Measurements from ENCODE around the gene RTRAF. TPM values are rescaled to one million over a fixed set of nuclear protein-coding genes. Genes with fewer than 3 reads are reported as not detected.

Gene RTRAF
- total and polyA plus RNA-seq, 9 of the 15 experiments (the other 6 are each of a cell fraction or from before 2014, with no cell fraction given), result 126 to 204 (median 155) TPM

- TF ChIP-seq, protein P1, sequence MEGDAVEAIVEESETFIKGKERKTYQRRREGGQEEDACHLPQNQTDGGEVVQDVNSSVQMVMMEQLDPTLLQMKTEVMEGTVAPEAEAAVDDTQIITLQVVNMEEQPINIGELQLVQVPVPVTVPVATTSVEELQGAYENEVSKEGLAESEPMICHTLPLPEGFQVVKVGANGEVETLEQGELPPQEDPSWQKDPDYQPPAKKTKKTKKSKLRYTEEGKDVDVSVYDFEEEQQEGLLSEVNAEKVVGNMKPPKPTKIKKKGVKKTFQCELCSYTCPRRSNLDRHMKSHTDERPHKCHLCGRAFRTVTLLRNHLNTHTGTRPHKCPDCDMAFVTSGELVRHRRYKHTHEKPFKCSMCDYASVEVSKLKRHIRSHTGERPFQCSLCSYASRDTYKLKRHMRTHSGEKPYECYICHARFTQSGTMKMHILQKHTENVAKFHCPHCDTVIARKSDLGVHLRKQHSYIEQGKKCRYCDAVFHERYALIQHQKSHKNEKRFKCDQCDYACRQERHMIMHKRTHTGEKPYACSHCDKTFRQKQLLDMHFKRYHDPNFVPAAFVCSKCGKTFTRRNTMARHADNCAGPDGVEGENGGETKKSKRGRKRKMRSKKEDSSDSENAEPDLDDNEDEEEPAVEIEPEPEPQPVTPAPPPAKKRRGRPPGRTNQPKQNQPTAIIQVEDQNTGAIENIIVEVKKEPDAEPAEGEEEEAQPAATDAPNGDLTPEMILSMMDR (IDR thresholded peaks at IDR 0.05 in 2 of 3, conservative IDR thresholded peaks at IDR 0.05 in 1 of 3; ENCODE audit: insufficient read depth in 2 of 3, low read depth in 1 of 3, low read length in 3 of 3), result no peak
- TF ChIP-seq MAFK (IDR thresholded peaks at IDR 0.05; ENCODE audit: low read length), result 0 out of 2 replicates have a peak, but pooled peaks have one; percentile 33
- TF ChIP-seq BRD9 (IDR thresholded peaks at IDR 0.05; ENCODE audit: low read depth, partially characterized antibody), result no peak
- TF ChIP-seq, protein P2, sequence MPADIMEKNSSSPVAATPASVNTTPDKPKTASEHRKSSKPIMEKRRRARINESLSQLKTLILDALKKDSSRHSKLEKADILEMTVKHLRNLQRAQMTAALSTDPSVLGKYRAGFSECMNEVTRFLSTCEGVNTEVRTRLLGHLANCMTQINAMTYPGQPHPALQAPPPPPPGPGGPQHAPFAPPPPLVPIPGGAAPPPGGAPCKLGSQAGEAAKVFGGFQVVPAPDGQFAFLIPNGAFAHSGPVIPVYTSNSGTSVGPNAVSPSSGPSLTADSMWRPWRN (IDR thresholded peaks at IDR 0.05; ENCODE audit: low read depth), result no peak
- TF ChIP-seq DNMT1 (IDR thresholded peaks at IDR 0.05), result no peak
- TF ChIP-seq HOMEZ (CRISPR knock-in tag; IDR thresholded peaks at IDR 0.05), result no peak
- peak; percentile 82 for TF ChIP-seq C11orf30 (IDR thresholded peaks at IDR 0.05; ENCODE audit: low read depth)
- no peak for TF ChIP-seq MBD2 (IDR thresholded peaks at IDR 0.05; ENCODE audit: borderline replicate concordance, low read depth)
- TF ChIP-seq EWSR1 (IDR thresholded peaks at IDR 0.05; ENCODE audit: borderline replicate concordance, low read depth, partially characterized antibody), result no peak
- TF ChIP-seq ARID3A (IDR thresholded peaks at IDR 0.05; ENCODE audit: borderline replicate concordance, low read depth, low read length), result no peak
- no peak for TF ChIP-seq CEBPG (CRISPR knock-in tag; IDR thresholded peaks at IDR 0.05)
- TF ChIP-seq CEBPG (tag; conservative IDR thresholded peaks at IDR 0.05 in 1 of 2, IDR thresholded peaks at IDR 0.05 in 1 of 2), result no peak
- no peak for TF ChIP-seq E4F1 (CRISPR knock-in tag; IDR thresholded peaks at IDR 0.05; ENCODE audit: borderline replicate concordance)
- TF ChIP-seq, protein P3, sequence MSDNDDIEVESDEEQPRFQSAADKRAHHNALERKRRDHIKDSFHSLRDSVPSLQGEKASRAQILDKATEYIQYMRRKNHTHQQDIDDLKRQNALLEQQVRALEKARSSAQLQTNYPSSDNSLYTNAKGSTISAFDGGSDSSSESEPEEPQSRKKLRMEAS (CRISPR knock-in tag; IDR thresholded peaks at IDR 0.05), result no peak
- TF ChIP-seq FOSL1 (tag; conservative IDR thresholded peaks at IDR 0.05), result no peak
- TF ChIP-seq SMAD3 (CRISPR knock-in tag; conservative IDR thresholded peaks at IDR 0.05), result no peak
- TF ChIP-seq ZNF717 (CRISPR knock-in tag; IDR thresholded peaks at IDR 0.05), result no peak
- TF ChIP-seq GATAD2B (IDR thresholded peaks at IDR 0.05; ENCODE audit: borderline replicate concordance), result no peak
- TF ChIP-seq TBP (optimal IDR thresholded peaks at IDR 0.05; ENCODE audit: low read depth, low read length), result no peak
- TF ChIP-seq POLR2AphosphoS5 (IDR thresholded peaks at IDR 0.05; ENCODE audit: control insufficient read depth, insufficient read depth, low read depth, low read length), result no peak
Measured at GRCh38 chr14:52033101-52033642, 43.8 kb downstream of the RTRAF start (continued).

Data from K562 (cell line).